Measurements from ENCODE around the gene HS3ST3B1. TPM values are rescaled to one million over a fixed set of nuclear protein-coding genes. Genes with fewer than 3 reads are reported as not detected.

The HS3ST3B1 gene
- total and polyA plus RNA-seq, 3 donors from 2014 or later = 1.5 to 2.1 (median 1.9) TPM

- Histone ChIP-seq H3K36me3 (ENCODE audit: low read depth, missing control alignments) (no peaks in the 10 kb centered on the region), H3K27ac (no peak overlapping the region), H3K27me3 (no peaks in the 10 kb centered on the region), H3K9me3 (no peaks in the 10 kb centered on the region), H3K4me1 (no peaks in the 10 kb centered on the region), H3K4me3 (no peak overlapping the region)
- WGBS, 2 donors = 50 to 63% methylated on average over 5 of the region's 5 CpGs
- no peak for TF ChIP-seq CTCF (IDR thresholded peaks at IDR 0.05)
- intact Hi-C loops (cut with DNase I; ENCODE audit: low total_unique reads) = no loop called here
- no peak for DNase-seq
Measured at GRCh38 chr17:14329900-14330491, 29.1 kb downstream of the HS3ST3B1 start.

DNA sequence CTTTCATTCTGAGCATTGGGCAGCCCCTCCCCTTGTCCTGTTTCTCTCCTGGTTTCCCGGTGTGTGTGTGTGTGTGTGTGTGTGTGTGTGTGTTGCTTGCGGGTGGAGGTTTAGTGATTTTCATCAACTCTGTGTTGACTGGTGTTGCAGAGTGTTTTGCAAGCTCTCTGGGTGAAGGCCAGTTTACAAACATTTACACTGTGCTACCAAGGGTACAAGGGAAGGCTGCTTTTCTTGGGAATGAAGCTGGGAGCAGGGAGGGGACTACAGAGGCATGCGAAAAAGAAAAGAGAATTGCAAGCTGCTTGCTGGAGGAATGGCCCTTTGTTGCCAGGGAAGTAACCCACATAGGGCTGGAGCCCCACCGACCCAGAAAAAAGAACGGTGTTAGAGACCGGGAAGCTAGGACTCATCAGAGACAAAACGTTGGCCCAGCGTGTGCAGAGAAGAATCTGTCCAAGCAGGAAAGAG is 29.6 kb downstream of the HS3ST3B1 start:
- Histone ChIP-seq H3K27ac (no peak overlapping the region), H3K27me3 (no peaks in the 10 kb centered on the region), H3K4me3 (no peak overlapping the region), H3K4me1 (no peaks in the 10 kb centered on the region), H3K9me3 (no peaks in the 10 kb centered on the region), H3K36me3 (ENCODE audit: low read depth, missing control alignments) (no peaks in the 10 kb centered on the region)
- TF ChIP-seq POLR2A (IDR thresholded peaks at IDR 0.05) (no peak), CTCF (IDR thresholded peaks at IDR 0.05) (no peak)
- intact Hi-C loops (cut with DNase I; ENCODE audit: low total_unique reads) = no loop called here
- 46 to 57% methylated on average over 7 to 8 of the region's 8 CpGs for WGBS, 2 donors
- DNase-seq = no peak

- intact Hi-C loops (cut with DNase I; ENCODE audit: low total_unique reads) = no loop called here
- Histone ChIP-seq H3K4me1 (no peaks in the 10 kb centered on the region), H3K4me3 (no peak overlapping the region), H3K27ac (no peak overlapping the region), H3K9me3 (no peaks in the 10 kb centered on the region), H3K36me3 (ENCODE audit: low read depth, missing control alignments) (no peaks in the 10 kb centered on the region), H3K27me3 (no peaks in the 10 kb centered on the region)
- TF ChIP-seq CTCF (IDR thresholded peaks at IDR 0.05) = no peak
- TF ChIP-seq POLR2A (IDR thresholded peaks at IDR 0.05) = no peak
- no peak for DNase-seq
- 74 to 75% methylated on average over 10 of the region's 10 CpGs for WGBS, 2 donors
Measured at GRCh38 chr17:14331225-14331981, 30.5 kb downstream of the HS3ST3B1 start.

GRCh38 chr17:14331982-14332298 is 31.1 kb downstream of the HS3ST3B1 start:
- Histone ChIP-seq H3K36me3 (ENCODE audit: low read depth, missing control alignments) (no peaks in the 10 kb centered on the region), H3K27ac (no peak overlapping the region), H3K9me3 (no peaks in the 10 kb centered on the region), H3K4me3 (no peak overlapping the region), H3K4me1 (no peaks in the 10 kb centered on the region), H3K27me3 (no peaks in the 10 kb centered on the region)
- 71 to 78% methylated on average over 3 of the region's 3 CpGs for WGBS, 2 donors
- DNase-seq = no peak
- TF ChIP-seq CTCF (IDR thresholded peaks at IDR 0.05) (no peak), POLR2A (IDR thresholded peaks at IDR 0.05) (no peak)
- intact Hi-C loops (cut with DNase I; ENCODE audit: low total_unique reads) = no loop called here

DNA sequence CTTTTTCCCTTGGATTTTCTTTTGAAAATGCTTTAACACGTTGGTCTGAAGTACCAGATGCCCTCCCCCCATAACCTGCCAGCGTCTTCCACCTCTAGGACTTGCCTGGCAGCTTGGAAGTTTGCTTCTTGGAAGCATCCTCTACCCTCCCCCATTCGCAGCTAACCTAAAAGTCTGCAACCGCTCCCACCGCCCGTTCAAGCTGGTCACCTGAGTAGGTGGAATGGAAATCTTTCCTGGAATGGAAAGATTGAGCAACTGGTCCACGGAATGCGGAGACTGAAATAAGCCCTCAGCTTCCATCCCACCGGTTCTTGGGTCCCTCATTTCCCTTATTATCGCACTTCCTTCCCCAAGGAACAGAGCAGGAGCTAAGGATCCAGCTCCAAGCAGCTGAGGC is 31.4 kb downstream of the HS3ST3B1 start:
- intact Hi-C loops (cut with DNase I; ENCODE audit: low total_unique reads) = no loop called here
- TF ChIP-seq CTCF (IDR thresholded peaks at IDR 0.05) (no peak), POLR2A (IDR thresholded peaks at IDR 0.05) (no peak)
- Histone ChIP-seq H3K27ac (no peak overlapping the region), H3K27me3 (no peaks in the 10 kb centered on the region), H3K4me1 (no peaks in the 10 kb centered on the region), H3K4me3 (no peak overlapping the region), H3K36me3 (ENCODE audit: low read depth, missing control alignments) (no peaks in the 10 kb centered on the region), H3K9me3 (no peaks in the 10 kb centered on the region)
- DNase-seq = no peak
- WGBS, 2 donors = 63 to 71% methylated on average over 10 of the region's 10 CpGs
